GM20431 (cell line): ENCODE data around the gene EIF4B.

Experiments
- in situ Hi-C: fragments of 300-500 bp; cut with MseI, MboI; formaldehyde crosslinking; loops from one replicate; pipeline ENCODE4 v1.15.0; 2020; ENCODE audit warnings: low sequenced_read_pairs; ENCODE audit not compliant: unreplicated experiment

The EIF4B gene

DNA sequence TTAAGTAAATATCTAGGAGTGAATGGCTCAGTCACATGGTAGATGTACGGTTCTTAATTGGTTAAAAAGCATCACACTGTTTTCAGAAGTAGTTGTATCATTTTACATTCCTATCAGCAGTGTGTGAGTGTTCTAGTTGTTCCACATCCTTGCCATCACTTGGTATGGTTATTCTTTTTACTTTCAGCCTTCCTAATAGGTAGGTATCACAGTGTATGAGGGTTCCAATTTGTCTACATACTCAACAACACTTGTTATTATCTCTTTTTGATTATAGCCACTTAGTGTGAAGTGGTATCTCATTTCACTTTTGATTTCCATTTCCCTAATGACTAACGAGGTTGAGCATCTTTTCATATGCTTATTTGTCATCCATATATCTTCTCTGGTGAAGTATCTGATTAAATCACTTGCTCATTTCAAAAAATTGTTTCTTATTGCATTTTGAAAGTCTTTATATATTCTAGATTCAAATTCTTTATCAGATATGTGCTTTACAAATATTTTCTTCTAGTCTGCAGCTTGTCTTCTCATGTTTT lies 76.5 kb downstream of the EIF4B start:
- in situ Hi-C loops = no loop called here

DNA sequence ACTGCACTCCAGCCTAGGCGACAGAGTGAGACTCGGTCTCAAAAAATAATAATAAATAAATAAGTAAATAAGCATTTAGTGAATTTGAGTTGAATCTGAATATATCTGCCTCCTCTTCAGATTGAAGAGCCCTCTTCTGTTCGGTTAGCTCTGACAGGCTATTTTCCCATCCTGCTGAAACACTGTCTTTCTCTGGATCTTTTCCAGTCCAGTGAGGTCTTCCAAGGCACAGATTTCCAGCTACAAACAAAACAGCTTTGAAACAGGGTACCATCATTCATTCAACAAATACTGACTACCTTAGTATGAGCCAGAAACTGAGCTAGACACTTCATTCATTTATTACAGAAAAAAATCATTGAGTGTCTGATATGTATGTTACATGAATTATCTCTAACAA lies 80.1 kb downstream of the EIF4B start:
- in situ Hi-C loops = no loop called here

DNA sequence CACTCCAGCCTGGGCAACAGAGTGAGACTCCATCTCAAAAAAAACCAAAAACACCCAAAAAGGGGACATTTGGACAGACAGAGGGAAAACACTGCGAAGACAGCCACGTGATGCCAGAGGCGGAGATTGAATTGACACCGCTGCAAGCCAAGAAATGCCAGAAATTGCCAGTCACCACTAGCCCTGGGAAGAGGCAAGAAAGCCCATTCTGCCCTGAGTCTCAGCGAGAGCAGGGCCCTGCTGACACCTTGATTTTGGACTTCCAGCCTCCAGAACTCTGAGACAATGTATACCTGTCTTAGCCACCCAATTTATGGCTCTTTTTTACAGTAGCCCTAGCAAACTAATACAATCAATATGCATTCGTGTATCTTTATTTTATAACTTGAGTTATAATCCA lies 83.8 kb downstream of the EIF4B start:
- in situ Hi-C loops = no loop called here

DNA sequence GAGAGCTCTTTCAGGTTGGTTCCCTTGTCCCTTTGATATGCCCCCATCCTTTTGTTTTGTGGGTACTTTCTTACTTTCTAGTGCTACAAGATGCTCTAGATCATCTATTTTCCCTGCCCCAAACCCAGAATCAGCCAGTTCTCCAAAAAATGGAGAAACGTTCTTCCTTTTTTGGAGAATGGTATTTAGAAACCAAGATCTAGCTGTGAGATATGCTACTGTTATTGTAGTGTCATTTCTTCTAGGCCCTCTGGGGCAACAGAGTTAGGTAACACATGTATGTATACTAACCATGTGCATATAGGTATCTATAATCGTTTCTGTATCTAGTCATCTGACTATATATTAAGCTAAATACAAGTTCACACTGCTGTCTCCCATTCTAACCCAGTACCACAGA lies 84.3 kb downstream of the EIF4B start:
- in situ Hi-C loops = no loop called here

DNA sequence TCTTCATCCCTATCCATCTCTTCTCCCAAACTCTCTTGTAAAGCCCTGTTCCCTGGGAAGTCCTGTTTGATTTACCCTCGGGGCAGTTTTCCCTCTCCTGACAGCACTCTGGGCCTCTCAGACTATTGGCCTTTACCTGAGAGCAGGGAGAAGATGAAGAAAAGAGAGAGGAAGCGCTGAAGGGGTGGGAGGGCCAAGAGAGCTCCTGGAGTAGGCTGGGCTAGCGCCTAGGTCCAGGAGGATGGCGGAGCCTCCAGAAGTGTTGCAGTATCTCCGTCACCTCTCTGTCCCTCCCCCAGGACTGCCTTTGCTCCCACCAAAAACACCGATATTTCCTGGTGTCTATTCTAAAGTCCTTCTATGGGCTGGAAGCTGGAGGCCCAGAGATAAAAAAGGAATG lies 85.5 kb downstream of the EIF4B start:
- in situ Hi-C loops = no loop called here
